Activated CD4-positive, CD25-positive, alpha-beta regulatory T cell (primary cell): ENCODE results near the gene SLC9A9.

Experiments
- DNase-seq, 4 experiments: peaks; one replicate each; lab custom pipeline; 2025; lab: John Stamatoyannopoulos, UW

SLC9A9 gene

GRCh38 chr3:143506190-143506589, 342.1 kb downstream of the SLC9A9 start:
- DNase-seq = no peak

DNA sequence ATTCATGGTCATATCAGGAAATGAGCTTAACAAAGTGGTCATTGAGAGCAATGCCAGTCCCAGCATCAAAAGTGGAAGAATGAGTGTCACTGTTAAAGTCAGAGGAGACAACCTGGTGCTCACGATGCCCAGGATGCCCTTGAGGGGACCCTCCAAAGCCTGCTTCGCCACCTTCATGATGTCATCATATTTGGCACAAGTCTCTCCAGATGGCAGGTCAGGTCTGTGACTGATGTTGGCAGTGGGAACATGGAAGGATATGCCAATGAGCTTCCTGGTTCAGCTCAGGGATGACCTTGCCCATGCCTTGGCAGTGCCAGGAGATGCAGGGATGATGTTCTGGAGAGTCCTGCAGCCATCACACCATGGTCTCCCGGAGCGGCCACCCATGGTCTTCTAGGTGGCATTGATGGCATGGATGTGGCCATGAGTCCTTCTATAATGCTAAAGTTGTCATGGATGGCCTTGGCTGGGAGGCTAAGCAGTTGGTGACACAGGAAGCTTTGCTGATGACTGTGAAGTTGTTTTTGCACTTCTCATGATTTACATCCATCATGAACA, 344.9 kb downstream of the SLC9A9 start:
- DNase-seq = no peak

- DNase-seq = no peak
These were observed 346.2 kb downstream of the SLC9A9 start for GRCh38 chr3:143502081-143502480.

DNA sequence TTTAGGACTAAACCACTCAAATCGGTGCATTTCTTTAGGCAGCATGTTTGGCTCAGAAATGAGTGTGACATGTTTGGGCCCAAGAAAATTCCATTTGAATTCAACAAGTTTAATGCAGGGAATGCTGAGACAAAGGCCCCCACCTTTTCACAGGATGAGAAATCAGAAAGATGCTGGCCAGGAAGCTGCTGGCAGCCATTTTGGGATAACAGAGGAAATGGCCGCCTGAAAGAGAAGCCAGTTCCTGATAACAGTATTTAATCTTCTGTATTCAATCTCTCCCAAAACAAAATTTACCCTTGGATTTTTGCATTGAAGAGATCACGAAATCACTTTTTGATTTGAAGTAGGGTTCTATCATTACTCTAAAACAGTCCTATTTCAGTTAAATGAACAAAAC, 350.9 kb downstream of the SLC9A9 start:
- no peak for DNase-seq

DNA sequence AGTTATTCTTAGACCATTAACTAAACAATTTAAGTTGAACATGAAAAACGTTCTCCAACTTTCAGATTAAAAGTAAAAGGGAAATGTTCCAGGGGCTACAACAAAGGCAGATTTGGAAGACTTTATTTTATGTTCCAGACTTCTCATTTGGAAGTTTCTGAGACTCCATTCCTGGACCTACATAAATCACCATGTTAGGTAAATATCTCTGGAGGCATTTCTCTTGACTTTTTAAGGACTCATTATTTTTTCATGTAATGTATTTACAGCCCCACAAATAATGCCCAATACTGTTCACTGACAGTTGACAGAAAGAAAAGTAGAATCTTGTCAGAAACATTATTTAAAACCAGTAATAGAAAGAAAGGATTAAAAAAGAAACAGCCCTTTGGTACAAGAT, 352.1 kb downstream of the SLC9A9 start:
- DNase-seq = no peak

GRCh38 chr3:143495527-143495926, 352.7 kb downstream of the SLC9A9 start:
- DNase-seq = no peak

DNA sequence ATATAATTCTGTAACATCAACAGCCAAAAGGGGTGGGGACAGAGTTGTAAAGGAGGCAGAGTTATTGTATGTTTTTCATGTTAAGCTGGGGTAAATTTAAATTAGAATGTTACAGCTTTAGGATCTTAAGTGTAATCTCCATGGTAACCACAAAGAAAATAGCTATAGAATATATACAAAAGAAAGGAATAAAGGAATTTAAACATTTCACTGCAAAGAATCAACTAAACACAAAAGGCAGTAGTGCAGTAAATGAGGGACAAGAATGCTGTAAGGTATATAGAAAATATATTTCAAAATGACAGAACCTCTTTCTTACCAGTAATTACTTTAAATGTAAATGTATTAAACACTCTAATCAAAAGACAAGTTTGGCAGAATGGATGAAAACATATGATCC, 361.7 kb downstream of the SLC9A9 start:
- DNase-seq = no peak

DNA sequence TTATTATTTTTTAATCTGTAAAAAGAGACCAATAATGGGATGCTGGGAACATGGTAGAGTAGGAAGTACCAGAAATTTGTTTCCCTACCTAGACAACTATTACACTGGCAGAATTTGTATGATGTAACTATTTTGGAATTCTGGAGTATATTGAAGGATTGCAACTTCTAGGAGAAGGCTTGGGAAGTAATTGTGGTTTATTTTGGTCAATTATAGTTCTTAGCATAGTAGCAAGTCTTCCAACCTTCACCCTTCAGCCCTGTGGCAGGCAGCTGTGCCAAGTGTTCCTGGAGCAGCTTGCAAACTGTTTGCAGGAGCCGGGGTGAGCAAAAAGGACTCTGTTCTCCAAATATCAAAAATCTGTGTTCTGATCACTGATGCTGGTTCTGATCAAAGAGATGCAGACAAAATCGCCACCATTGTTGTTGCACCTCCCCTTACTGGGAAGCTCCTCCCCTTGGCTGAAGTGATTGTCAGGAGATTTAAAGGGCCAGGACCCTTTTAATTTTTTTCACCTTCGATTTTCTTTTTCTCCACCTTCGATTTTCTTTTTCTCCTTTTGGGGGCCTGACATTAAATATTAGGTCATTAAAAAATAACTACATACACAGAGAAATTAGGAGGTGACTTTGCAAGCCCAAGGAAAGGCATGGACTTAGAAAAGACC, 363.3 kb downstream of the SLC9A9 start:
- no peak for DNase-seq

GRCh38 chr3:143483214-143483613, 365.1 kb downstream of the SLC9A9 start:
- DNase-seq = no peak

GRCh38 chr3:143482106-143483088, 365.9 kb downstream of the SLC9A9 start:
- DNase-seq = no peak

DNA sequence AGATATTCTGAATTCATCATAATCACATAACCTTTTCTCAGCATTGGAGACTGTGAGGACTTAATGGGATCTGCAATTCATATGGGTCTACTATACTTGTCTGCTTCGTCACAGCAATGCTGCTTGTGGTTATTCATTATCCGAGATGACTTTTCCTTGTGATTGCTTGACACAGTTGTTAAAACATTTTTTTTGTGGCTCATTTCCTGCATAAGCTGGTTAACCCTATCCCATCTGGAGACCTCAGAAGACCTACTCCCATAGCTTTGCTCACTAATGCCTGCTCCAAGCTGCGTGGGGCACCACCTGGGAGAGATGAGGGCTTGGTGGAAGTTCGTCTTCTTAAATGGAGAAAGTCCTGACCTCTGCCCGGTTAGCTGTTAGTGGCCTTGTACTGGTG, 367.9 kb downstream of the SLC9A9 start:
- DNase-seq = no peak

DNA sequence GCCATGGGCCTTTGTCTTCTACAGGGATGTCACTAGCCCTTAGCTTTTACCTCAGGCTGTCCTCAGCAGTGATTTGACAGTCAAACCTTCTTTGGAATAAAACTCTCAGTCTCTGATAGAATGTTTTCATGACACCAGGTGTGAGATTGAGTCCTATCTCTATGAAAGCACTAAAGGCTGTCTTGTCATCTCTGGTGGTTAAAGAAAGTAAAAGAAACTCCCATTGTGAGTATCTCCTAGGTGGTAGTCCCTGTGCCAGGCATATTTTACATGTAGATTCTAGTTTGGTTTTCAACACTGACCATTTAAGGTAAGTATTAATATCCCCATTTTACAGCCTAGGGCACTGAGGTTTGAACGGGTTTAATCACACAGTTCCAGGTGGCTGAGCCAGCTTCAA, 368.5 kb downstream of the SLC9A9 start:
- no peak for DNase-seq

DNA sequence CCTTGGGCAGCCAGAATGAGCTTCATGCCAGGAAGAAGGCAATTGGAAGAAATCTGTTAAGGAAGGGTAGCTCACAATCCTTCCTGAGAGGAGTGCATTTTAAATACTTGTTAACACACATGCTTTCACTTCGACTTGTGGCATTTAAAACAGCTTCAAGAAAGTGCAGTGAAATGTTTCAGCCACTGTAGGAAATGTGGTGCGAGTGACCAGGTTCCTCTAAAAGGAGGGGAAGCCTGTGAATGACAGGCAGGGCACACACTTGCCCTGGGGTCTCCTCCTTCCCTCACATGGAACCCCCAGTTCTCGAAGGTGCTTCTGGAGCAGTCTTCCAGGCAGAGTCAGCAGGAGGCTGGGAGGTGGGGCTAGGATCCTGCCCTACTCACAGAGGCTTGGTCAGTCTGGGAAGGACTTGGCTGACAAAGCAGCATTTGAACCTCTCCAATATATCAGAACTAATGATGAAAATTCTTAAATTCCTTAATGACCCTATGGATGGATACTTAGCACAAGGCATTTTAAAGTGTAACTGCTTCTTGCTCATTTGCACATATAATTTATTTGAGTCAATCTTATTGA, 370.1 kb downstream of the SLC9A9 start:
- no peak for DNase-seq

DNA sequence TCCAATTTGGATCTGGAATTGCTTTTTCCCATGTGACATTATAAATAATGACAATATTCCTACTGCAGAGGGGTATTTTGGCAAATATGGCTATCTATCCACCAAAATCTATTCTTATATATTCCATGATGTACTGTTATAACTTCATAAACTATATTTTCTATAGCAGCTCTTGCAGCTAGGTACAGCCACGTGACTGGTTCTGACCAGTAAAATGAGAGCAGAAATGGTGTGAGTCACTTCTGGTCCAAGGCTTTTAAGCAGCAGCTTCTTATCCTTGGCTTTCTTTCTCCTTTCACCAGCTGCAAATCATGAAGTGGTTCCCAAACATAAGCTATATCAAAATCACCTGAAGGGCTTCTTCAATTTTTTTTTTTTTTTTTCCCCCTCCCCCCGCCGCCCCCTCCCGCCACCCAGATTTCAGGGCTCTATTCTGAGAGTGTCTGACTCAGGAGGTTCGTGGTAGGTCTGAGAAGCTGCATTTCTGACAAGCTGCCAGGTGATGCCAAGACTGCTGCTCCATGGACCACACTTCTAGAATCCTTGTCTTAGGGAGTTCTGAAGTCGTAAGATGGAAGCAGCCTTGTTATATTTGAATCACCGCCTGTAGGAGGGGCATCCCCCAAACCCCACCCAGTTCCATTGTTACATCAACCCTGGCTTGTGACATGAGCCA, 371.2 kb downstream of the SLC9A9 start:
- DNase-seq = no peak

DNA sequence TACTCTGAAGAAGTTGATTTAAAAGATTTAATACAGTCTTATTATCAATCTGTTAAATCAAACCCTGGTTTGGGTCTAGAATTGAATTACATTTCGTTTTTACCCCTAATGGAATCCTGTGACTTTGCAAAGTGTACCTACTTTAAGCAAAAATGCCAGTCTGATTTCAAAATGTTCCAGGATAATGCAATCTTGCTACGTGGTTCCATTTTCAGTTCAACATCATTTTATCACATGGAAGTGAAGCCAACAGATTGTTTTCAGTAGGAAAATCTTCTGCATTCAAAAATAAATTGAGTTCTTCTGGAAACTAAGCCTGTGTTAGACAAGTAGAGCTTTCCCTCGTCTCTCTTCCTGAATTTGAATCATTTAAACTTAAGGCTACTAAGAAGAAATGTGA, 372.3 kb downstream of the SLC9A9 start:
- DNase-seq = no peak

DNA sequence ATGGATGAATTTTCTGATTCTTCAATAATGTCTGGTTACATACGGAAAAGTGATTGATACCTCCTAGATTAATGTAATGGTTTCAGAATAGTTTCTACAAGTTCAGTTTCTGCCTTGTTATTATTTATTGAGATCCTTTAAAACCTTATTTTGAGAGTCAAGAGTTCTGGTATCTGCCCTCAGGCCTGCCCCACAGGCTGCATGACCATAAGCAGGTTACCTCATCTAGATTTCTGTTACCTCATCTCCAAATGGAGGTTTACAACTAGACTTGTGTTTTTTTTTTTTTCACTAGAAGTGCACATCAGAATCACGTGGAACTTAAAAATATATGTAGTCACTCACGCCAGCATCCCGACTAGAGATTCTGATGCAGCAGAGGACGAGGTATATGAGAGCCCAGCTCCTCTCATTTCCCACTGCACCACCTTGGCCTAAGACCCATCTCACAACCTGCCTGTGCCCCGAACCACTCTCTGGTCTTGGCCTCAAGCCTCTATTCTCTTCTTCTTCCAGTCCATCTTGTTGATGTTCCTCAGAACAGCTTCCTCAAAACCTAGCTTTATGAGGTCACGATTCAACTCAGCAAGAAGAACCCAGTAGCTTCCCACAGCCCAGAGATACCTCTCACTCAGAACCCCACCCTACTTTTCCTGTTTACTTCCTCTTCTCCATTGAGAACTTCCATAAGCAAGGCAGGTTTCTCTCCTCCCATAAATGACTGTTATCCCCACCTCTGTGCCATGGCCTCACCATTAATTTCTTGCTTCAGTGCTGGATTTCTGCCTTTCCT, 375.3 kb downstream of the SLC9A9 start:
- DNase-seq = no peak

DNA sequence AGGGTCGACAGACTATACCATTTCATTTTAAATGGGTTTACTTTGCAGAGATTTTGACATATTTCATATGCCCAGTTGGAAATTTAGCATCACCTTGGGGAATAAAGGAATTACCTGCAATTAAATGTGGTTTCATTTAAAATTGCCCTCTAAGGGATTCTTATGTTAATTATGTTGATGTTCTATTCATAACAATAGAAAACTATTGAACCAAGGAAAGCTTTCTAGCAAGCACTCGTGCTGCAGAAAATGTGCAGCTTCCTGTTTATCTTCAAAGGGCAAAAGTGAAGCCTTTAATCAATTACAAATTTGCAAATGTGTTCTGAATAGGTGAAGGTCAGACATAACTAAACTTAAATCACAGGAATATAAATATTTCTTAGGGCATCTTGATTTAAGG, 376.6 kb downstream of the SLC9A9 start:
- no peak for DNase-seq

DNA sequence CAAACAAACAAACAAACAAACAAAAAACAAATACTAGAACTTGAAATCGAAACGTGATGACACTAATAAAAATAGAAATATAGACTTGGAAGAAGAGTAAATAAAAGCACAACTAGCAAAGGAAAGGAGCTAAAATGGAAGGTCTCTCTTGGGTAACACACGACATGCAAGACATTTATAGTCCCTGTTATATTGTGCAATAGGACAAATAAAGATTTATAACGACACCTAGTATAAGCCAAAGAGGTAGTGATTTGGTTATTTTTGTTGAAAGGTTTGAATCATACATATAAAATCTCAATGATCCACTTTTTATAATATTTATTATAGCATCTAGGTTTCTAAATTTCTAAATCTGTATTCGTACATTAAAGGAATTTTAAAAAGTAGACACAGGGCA, 379.1 kb downstream of the SLC9A9 start:
- DNase-seq = no peak

- no peak for DNase-seq
These were observed 382.6 kb downstream of the SLC9A9 start for GRCh38 chr3:143465666-143466065.

DNA sequence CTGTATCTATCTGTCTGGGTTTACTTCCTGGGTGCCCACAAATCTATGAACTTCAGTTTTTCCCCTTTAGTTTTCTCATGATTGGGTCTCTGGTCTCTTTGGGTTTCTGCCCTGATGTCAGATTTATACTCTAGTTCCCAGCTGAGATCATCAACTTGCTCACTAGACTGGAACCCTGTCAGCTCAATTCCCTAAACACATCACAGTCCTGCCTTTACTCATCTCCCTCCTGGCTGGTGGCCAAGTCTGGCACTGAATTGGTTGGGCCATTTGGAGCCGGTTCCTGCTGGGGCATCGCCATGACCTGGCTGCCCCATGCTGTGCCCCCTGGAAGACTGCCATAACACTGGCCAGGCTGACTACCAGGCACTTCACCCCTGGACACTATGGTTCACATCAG, 383.4 kb downstream of the SLC9A9 start:
- no peak for DNase-seq

GRCh38 chr3:143455480-143455879, 392.8 kb downstream of the SLC9A9 start:
- DNase-seq = no peak
